Activated CD8-positive, alpha-beta T cell treated with anti-CD3 and anti-CD28 coated beads for 36 hours (primary cell): ENCODE measurements around the gene PRR15. TPM values are rescaled to one million over a fixed set of nuclear protein-coding genes. Genes with fewer than 3 reads are reported as not detected.

ENCODE experiments used
- ATAC-seq: fragments of 200-7000 bp; cut with Tn5 transposase; one replicate; pipeline ENCODE4 v1.10.0; 2021; ENCODE audit warnings: mild to moderate bottlenecking, moderate library complexity
- CTCF ChIA-PET: fragments of 350-600 bp; sonication (Branson Sonifier 250); formaldehyde crosslinking; loops from one replicate; lab custom pipeline; 2021; ENCODE audit warnings: antibody characterized with exemption; lab: Charles Lee
- POLR2A ChIA-PET: fragments of 350-600 bp; sonication (Branson Sonifier 250); formaldehyde crosslinking; loops from one replicate; lab custom pipeline; 2021; ENCODE audit warnings: antibody characterized with exemption; lab: Charles Lee
- DNase-seq: peaks from one replicate; pipeline ENCODE4 v3.0.0-alpha.2; 2020
- H3K27ac Mint-ChIP-seq: one replicate; pipeline ENCODE4 v1.8.0; 2021; ENCODE audit warnings: mild to moderate bottlenecking, mixed read lengths
- H3K27me3 Mint-ChIP-seq: one replicate; pipeline ENCODE4 v1.8.0; 2021; ENCODE audit warnings: mixed read lengths
- H3K36me3 Mint-ChIP-seq: one replicate; pipeline ENCODE4 v1.8.0; 2021; ENCODE audit warnings: low read depth, mixed read lengths
- H3K4me1 Mint-ChIP-seq: one replicate; pipeline ENCODE4 v1.8.0; 2021; ENCODE audit warnings: low read depth, mixed read lengths
- H3K4me3 Mint-ChIP-seq: one replicate; pipeline ENCODE4 v1.8.0; 2021; ENCODE audit warnings: mild to moderate bottlenecking, moderate library complexity, mixed read lengths
- H3K9me3 Mint-ChIP-seq: one replicate; pipeline ENCODE4 v1.8.0; 2021; ENCODE audit warnings: mixed read lengths
- intact Hi-C: fragments of 100-400 bp; cut with micrococcal nuclease; formaldehyde crosslinking; loops from one replicate; pipeline ENCODE4 v1.10.0; 2022
- total RNA-seq, 2 experiments: library from RNA; stranded (reverse); gene quantifications; one replicate each; pipeline ENCODE4 v1.2.3, GENCODE V29; 2021
- TF ChIP-seq, protein P1 (sequence below): fragments of 200-600 bp; IDR thresholded peaks from one replicate; pipeline ENCODE4 v1.8.0; 2022; ENCODE audit warnings: antibody characterized with exemption, mild to moderate bottlenecking

Gene PRR15
- total RNA-seq, 2 experiments from 2014 or later = not detected

DNA sequence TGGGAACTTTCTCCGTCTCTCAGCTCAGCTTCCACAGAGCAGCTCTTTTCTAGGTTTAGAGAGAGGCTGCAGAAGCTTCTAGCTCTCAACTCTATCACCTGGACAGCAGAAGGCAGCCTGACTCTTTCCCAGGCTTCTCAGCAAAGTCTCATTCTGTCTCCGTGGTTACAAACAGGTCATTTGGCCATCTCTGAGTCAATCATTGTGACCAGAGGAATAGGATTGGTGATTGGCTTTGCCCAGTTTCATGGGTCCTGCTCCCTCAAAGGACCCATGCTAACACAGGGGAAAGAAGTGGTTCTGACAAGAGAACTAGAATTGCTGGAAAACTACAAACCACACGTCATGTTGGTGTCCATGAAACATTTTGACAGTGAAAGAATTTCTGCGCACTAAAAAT, 43.6 kb downstream of the PRR15 start:
- ATAC-seq = no peak
- intact Hi-C loops = no loop called here
- TF ChIP-seq, protein P1, sequence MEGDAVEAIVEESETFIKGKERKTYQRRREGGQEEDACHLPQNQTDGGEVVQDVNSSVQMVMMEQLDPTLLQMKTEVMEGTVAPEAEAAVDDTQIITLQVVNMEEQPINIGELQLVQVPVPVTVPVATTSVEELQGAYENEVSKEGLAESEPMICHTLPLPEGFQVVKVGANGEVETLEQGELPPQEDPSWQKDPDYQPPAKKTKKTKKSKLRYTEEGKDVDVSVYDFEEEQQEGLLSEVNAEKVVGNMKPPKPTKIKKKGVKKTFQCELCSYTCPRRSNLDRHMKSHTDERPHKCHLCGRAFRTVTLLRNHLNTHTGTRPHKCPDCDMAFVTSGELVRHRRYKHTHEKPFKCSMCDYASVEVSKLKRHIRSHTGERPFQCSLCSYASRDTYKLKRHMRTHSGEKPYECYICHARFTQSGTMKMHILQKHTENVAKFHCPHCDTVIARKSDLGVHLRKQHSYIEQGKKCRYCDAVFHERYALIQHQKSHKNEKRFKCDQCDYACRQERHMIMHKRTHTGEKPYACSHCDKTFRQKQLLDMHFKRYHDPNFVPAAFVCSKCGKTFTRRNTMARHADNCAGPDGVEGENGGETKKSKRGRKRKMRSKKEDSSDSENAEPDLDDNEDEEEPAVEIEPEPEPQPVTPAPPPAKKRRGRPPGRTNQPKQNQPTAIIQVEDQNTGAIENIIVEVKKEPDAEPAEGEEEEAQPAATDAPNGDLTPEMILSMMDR = no peak
- Mint-ChIP-seq H3K4me1 (no peaks in the 10 kb centered on the region), H3K4me3 (no peak overlapping the region), H3K27ac (no peak overlapping the region), H3K27me3 (peaks cover 7% of the 10 kb centered on the region), H3K9me3 (no peaks in the 10 kb centered on the region), H3K36me3 (no peaks in the 10 kb centered on the region)
- ChIA-PET POLR2A (no interaction called here), CTCF (no interaction called here)
- no peak for DNase-seq

DNA sequence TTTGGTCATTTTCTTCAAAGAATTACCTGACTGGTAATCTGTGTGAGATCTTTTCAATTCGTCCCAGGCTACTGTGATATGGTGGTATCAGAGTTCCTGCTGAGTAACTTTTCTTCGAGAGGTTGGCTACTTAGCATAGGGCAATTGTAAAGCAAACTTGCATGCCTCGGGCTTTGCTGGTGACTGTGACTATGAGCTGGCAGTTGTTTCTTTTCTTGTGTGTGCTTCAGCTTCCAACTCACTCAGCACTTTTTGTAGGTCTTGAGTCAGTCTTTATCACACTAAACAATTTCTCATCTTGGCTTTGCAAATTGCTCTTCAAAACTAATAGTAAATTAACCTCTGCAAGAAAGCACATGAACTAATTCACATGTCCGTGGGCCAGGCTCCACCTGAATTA, 44.3 kb downstream of the PRR15 start:
- DNase-seq (no peak), ATAC-seq (no peak)
- Mint-ChIP-seq H3K27me3 (peaks cover 7% of the 10 kb centered on the region), H3K4me3 (no peak overlapping the region), H3K36me3 (no peaks in the 10 kb centered on the region), H3K9me3 (no peaks in the 10 kb centered on the region), H3K27ac (no peak overlapping the region), H3K4me1 (no peaks in the 10 kb centered on the region)
- ChIA-PET POLR2A (no interaction called here), CTCF (no interaction called here)
- TF ChIP-seq, protein P1 = no peak
- intact Hi-C loops = no loop called here

DNA sequence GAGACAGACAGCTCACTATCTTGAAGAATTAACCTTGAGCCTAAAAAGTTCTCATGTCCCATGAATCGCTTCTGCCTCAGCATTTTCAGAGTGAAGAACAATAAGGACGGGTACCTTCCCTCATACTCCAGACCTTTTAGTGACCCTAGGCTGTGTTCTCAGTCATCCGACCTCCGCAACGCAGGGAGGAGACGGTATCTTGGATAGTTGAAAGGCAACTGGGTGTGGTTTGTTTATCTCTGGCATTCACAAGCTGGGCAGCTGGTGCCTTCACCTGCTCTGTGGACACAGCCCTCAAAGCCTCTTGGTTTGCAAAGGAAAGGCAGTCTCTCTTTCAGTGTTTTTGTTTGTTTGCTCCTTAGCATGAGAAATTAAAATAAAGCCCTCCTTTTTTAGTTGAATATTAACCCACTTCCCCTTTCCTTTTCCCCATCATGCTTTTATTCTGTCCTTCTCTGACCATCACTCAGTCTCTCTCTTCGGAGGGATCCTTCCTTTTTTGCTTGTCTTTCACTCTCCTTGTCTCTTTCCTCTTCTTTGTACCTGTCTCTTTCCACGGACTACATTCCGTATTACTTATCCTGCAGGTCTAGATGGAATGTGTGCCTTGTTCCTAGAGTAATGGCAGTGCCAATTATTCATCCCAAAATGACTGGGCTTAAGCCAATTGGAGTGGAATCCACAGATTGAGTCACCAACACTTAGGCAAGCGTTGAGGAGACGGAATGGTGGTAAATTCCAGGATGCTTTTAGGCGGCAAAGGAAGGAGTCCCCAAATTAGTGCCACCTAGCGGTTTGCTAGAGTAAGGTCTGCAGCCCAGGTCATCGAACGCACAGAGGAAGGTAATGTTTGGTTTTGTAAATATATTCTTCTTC, 45.8 kb downstream of the PRR15 start:
- ATAC-seq (no peak), DNase-seq (no peak)
- ChIA-PET POLR2A (no interaction called here), CTCF (no interaction called here)
- H3K4me3 Mint-ChIP-seq = no peak overlapping the region
- intact Hi-C loops = no loop called here
- H3K27ac Mint-ChIP-seq = no peak overlapping the region
- H3K36me3 Mint-ChIP-seq = no peaks in the 10 kb centered on the region
- TF ChIP-seq, protein P1 = no peak
- H3K9me3 Mint-ChIP-seq = no peaks in the 10 kb centered on the region
- H3K27me3 Mint-ChIP-seq = peaks cover 2% of the 10 kb centered on the region
- H3K4me1 Mint-ChIP-seq = no peaks in the 10 kb centered on the region

DNA sequence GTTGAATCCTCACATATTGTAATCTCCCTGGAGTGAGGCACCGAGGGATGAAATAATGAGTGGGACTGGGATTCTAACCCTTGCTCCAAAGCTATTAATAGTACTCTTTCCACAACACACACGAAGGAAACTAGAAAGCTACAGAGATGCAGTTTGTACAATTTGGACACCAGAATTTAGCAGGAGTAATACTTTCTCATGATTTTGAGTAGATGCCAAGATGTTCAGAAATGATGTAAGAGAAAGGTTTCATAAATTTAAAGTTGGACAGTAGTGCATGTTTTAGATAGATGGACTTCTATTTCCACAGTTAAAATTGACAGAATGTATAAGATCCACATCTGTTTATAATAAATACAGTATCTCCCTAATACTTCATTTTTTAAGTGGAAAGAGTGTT, 46.5 kb downstream of the PRR15 start:
- no peak overlapping the region for H3K4me3 Mint-ChIP-seq
- TF ChIP-seq, protein P1 = no peak
- intact Hi-C loops = no loop called here
- POLR2A ChIA-PET = no interaction called here
- no peak for ATAC-seq
- no peaks in the 10 kb centered on the region for H3K36me3 Mint-ChIP-seq
- H3K27ac Mint-ChIP-seq = no peak overlapping the region
- H3K9me3 Mint-ChIP-seq = no peaks in the 10 kb centered on the region
- H3K4me1 Mint-ChIP-seq = no peaks in the 10 kb centered on the region
- CTCF ChIA-PET = no interaction called here
- no peak for DNase-seq
- peaks cover 4% of the 10 kb centered on the region for H3K27me3 Mint-ChIP-seq

DNA sequence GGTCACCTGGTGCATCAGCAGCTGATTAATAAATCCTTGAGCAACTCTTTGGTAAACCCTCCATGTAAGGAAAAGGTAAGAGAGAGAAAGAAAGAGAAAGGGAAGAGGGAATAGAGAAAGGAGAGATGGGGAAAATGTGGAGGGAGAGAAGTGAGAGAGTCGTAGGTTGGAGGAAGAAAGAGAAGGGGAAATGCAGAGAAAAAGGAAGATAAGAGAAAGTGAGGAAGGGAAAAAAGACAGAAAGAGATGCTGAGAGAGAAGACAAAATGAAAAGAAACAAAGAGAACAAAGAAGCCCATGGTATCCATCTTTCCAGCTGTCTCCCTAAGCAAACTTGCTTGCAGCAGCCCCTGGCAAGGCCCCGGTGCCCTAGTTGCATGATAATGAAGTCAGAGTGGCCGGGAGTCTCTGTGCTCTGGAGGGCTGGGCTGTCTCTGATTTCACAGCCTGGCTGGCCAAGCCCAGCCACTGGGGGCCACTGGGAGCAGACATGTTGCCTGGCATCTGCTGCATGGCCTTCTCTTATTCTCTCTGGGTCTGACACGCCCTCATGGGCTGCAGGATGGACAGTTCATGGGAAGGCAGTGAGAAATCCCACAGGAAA, 48.4 kb downstream of the PRR15 start:
- Mint-ChIP-seq H3K27ac (no peak overlapping the region), H3K27me3 (peaks cover 12% of the 10 kb centered on the region), H3K4me1 (no peaks in the 10 kb centered on the region), H3K9me3 (no peaks in the 10 kb centered on the region), H3K36me3 (no peaks in the 10 kb centered on the region), H3K4me3 (no peak overlapping the region)
- ChIA-PET POLR2A (no interaction called here), CTCF (no interaction called here)
- intact Hi-C loops = no loop called here
- DNase-seq = no peak
- no peak for ATAC-seq
- TF ChIP-seq, protein P1 = no peak
